GDM1 (cell line): ENCODE measurements around the gene RFT1.

ENCODE experiments used
- DNase-seq: peaks from one replicate; lab custom pipeline; 2025; lab: John Stamatoyannopoulos, UW

RFT1 gene

DNA sequence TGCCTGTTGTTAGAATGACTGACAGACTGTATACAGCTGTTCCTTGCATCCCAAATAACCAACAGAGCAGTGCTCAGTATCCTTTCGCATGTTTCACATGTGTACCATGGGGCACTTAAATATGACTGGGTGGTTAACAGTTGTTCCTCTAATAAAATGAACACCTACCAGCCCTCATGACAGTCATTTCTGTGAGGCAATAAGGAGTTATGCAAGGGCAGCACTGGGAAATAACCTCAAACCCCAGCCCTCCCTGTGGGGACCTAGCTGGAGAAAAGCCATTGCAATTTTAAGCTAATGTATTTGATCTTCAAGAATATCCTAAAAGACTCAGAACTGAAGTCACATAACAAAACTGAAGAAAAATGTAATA is 7.3 kb downstream of the RFT1 start:
- no peak for DNase-seq

GRCh38 chr3:53122255-53122932 is 7.8 kb downstream of the RFT1 start:
- DNase-seq = no peak

GRCh38 chr3:53120336-53120735 is 9.9 kb downstream of the RFT1 start:
- no peak for DNase-seq

- DNase-seq = no peak
Measured at GRCh38 chr3:53116956-53117355, 13.3 kb downstream of the RFT1 start.

DNA sequence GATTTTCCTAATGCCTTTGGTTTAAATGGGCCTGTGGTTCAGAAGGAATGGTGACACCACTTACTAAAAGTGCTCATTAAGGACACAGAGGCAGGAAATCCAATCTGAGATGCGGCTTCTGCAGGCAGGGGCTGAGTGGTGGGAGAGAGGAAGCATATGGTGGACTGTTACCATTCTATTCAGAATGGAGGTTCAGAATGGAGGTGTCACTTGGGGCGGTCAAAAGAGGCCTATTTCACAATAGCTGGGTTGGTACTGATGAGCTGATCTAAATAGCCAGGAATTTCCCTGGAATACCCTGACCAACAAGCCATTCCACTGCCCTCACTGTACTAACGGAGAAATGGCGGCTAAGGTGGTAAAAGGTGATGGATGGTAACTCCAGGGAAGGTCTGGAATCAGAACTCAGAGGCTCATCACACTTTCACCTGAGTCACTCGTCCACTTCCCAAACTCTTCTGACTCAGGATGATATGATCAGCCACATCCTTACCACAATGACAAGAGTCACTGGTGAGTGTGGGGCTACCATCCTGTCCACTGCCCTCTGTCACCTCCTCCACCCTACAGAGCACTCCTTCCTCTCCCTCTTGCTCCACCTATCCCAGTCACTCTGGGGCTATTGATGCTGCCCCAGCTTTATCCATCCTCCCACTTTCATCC is 15.7 kb downstream of the RFT1 start:
- DNase-seq = peak; percentile 5

GRCh38 chr3:53114011-53114400 is 16.2 kb downstream of the RFT1 start:
- peak; percentile 64 for DNase-seq

- DNase-seq = no peak
Measured at GRCh38 chr3:53113293-53114010, 16.8 kb downstream of the RFT1 start.

GRCh38 chr3:53111822-53112221 is 18.4 kb downstream of the RFT1 start:
- no peak for DNase-seq

DNA sequence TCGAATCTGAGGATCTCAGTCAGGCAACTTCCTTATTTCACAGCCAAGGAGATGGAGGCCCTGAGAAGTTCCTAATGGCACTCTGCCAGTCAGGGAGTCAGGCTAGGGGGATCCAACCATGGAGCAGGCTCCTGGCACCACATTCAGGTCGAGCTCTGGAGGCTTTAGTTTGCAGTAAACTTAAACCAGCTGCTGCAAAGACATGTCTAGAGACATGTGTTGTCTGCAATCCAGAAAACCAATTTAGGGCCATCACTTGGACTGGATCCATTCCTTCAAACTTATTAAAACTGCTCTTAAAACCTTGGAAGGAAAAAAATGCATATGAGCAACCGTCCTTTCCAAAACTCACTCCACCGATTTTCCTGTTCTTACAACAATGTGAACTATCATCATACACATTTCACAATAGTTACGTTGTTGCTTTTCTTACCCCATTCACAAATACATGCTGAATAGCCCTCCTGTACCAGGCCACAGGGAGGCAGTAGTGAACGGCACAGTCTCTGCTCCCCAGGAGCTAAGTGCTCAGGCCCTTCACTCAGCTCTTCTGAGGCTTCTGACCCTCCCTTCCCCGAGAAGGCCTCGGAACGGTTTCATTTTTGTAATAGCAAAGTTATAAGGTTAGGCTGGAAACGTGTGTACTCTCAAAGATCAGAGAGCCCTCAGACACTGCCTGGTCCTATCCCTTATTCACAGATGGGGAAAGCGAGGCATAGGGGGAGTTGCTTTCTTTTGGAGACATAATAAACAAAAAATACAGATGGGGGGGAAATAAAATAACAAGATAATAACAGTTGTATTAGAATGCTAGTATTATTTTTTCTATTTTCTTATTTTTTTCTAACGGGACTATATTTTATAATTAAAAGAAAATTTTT is 20.1 kb downstream of the RFT1 start:
- DNase-seq = peak; percentile 30

- no peak for DNase-seq
Measured at GRCh38 chr3:53109190-53109589, 21.0 kb downstream of the RFT1 start.

GRCh38 chr3:53104762-53105161 is 25.5 kb downstream of the RFT1 start:
- peak; percentile 69 for DNase-seq

DNA sequence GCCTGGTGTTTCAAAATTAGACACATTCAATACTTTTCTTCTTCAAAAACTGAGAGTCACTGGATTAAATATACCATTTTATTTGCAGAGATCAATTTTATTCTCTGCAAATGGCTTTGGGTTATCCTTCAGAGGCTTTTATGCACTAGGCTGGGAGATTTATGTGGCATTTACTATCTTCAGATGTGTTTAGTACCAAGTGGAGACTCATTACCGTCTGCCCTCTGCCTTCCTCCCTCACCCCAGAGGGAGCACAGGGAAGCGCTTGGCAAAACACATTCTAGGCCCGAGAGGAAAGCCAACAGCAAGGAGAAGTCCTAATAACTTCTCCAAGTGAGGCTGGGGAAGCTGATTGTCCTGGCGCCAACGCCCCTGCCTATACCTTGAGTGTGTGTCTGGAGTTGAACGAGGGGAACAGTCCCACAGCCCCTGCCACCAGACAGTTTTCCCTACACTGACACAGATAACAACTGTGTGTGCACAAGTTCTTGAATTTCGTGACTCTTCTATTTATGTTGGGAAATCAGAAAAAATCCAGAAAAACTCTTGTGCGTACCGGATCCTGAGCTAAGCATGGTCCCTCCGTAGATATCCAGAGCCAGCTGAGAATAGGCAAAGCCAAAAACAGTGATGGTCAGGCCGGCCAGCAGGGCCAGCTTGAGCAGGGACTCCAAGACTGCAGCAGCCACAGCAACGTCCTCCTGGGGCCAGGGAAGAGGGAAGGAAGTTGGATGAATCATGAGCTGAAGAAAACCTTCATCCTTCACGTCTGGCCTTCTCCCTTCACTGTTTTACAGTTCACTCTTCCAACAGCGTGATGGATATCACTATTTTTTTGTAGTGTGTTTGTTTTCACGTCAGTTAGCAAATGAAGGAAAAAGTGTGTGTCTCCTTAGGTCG is 26.6 kb downstream of the RFT1 start:
- DNase-seq = no peak

DNA sequence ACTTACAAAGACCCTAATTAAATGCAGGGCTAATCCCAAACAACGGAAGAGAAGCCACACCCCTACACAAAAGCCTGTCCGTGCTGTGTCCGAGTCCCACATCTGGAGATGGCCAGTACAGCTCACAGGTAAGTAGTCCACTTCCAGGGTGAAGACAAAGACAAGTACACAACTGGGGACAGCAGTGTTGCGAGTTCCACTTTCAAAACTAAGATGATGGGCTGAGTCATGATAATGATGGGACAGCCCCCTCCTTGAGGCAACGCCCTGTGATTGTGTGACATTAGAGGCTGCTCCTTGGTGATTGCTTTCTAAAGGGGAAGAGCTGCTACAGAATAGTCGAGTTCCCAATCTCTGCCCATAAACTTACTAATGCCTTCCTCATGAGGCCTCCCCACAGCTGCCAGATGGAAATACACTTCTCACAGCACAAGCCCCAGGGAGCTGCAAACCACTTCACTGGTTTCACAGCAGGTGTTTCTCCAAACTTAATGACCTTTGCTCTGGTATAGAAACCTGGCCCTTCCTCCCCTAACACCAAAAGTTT is 27.6 kb downstream of the RFT1 start:
- DNase-seq = no peak

GRCh38 chr3:53101956-53102355 is 28.3 kb downstream of the RFT1 start:
- DNase-seq = no peak

DNA sequence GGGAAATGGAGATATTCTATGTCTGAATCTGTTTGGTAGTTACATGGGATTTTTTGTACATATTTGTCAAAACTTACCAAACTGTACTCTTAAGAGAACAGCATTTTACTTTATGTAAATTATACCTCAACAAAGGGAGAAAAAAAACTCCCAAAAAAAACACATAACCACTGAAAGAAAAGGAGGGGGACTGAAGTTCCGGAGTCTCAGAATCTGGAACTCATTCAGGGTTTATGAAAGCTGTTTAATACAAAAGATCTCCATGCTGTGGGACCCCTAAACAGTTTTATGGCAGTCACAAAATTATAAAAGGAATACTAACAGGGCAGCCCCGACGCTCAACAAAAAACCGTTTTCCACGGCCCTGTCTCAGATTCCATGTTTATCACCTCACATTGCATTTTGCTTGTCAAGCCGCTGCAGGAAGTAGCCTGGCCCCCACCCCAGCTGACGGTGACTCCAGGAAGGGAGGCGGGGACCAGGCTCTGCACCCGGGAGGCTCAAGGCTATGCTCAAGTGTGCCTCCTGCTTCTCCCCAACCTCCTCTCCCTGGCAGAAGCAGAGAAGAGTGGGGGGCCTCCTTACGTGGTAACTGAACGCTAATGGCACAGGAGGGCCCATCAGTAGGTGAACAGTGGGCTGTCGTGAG is 29.3 kb downstream of the RFT1 start:
- no peak for DNase-seq

DNA sequence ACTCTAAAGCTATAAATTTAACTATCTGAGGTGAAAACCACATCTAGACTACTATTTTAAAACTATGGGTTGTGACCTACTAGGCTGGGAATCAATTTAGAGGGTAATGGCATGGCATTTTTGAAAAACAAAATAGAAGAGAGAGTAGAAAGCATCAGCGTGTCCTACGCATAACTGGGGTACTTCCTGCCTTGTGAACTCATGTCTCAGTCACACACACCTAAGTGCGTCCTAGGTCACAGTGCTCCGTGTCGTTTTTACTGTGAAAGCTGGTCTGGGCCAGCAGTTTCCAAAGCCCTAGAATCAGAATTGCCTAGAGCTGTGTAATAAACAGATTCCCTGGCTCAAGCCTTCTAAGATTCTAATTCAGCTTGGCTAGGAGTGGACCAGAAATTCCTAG is 32.3 kb downstream of the RFT1 start:
- no peak for DNase-seq

- no peak for DNase-seq
Measured at GRCh38 chr3:53092942-53093341, 37.3 kb downstream of the RFT1 start.

GRCh38 chr3:53092216-53092615 is 38.0 kb downstream of the RFT1 start:
- no peak for DNase-seq

GRCh38 chr3:53091011-53091410 is 39.2 kb downstream of the RFT1 start:
- DNase-seq = no peak

DNA sequence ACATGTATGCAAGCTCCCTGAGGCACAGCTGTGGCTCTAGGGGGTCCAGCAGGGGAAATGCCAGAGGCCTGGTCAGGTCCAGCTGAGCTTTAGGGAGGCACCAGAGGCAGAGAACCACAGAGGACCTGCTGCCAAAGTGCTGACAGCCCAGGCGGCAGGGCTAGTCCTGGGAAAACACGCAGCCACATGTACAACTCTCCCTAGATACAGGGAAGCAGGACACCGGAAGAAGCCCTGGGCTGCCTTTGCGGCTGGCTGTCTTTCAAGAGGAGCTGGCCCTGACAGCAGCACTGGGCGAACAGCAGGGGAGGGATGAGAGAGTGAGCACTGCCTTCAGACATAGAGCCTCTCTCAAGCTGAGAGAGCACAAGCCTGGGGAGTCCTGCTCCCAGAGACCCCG is 40.7 kb downstream of the RFT1 start:
- no peak for DNase-seq

- DNase-seq = no peak
Measured at GRCh38 chr3:53085476-53085875, 44.8 kb downstream of the RFT1 start.
